Measurements from ENCODE around the gene KIF14.
"Not testable (repeated sequence)": the region's sequence is repeated elsewhere in the genome, so short reads cannot be mapped to it uniquely, and the experiment has no call there.

The KIF14 gene

DNA sequence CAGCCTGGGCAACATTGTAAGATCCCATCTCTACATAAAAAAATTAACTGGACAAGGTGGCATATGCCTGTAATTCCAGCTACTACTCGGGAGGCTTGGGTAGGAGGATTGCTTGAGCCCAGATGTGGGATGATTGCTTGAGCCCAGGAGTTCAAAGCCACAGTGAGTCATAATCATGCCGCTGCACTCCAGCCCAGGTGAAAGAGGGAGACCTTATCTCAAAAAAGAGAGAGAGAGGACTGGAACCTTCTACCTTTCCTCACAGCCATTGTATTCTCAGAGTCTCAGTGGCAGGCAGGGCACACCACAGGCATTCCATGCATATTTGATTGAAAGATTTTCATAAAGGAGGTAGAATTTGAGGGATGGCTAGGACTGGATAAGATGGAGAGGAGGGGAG is 78.4 kb downstream of the KIF14 start:
- DNase-seq = no peak

- DNase-seq = no peak
These were observed 80.3 kb downstream of the KIF14 start for GRCh38 chr1:200540281-200540680.

DNA sequence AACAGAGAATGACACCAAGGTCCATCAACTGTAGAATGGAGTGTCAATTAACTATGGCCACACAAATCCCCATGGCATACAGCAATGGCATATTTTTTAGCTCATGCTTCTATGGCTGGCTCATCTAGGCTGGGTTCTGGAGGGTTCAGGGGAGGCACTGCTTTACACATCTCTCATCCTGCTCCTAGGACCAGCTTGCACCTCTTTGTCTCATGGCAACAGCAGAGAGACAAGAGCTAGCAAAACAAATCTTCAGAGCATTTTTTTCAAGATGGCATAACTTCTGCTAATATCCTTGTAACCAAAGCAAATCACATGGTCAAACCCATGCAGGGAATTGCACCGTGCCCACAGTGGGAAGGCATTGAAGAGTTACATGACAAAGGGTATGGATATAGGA is 82.4 kb downstream of the KIF14 start:
- no peak for DNase-seq

DNA sequence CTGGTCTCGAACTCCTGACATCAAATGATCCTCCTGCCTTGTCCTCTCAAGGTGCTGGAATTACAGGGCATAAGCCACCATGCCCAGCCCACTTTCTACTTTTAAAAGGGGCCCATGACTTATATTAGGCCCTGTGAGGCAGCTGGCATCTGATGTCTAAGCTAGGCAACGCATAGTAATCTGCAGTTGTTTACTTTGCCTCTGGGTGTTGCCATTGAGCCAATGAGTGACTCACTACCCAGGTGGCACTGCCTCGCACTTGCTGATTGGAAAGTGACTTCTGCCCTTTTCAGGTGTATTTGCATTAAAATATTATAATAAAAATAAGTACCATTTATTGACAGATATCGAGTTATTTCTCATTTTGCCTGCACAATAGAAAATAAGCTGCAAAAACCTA is 84.9 kb downstream of the KIF14 start:
- no peak for DNase-seq

GRCh38 chr1:200530623-200531261 is 89.8 kb downstream of the KIF14 start:
- no peak for DNase-seq

DNA sequence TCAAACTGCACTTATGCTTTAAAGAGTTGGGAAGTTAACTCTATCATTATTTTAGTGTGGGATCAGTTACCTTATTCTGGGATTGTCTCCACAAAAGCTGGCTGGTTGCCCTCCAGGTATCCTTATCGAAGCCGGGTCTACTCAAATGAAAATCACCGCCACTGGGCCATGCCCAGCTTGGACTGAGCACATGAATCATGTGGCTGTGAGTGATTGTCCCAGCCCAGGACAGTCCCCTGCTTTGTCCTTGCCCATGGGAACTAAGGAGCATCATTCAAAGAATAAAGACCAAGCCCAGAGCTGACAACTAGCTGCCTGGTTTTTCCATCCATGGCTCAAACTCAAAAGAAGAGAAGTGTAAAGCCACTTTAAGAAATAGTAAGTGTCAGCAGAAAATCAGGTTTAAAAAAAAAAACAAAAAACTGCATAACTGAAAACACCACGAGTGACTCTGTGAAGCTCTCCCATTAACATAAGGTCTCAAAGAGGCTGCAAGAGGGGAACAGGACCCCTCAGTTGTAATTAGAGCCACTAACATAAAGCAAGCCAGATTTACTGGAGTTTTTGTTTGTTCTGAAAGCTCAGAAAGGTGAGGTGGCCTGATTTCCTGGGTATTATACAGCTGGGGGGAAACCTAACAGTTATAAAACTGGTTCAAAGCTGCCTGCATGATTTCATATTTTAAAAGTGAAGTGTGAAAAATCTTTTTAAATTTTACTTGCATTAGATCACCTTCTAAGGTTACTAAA is 91.5 kb downstream of the KIF14 start:
- no peak for DNase-seq

DNA sequence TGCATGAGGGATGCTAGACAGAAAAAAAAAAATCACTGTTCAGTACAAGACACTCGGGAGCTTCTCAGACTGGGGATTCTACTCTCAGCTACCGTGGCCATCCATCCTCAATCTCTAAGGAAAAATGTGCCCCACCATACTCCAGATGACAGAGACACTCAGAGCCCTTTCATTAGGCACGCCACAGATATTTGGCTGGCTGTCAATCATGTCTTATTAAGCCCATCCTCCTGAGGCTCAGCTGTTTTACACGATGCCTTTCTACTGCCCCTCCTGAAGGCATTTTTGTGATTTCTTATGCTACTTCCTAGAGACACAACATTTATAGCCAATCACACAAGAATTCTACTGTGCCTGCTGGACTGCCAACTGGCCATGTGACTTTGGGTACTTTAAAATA is 92.9 kb downstream of the KIF14 start:
- DNase-seq = no peak

- DNase-seq = no peak
These were observed 93.6 kb downstream of the KIF14 start for GRCh38 chr1:200526709-200527612.

DNA sequence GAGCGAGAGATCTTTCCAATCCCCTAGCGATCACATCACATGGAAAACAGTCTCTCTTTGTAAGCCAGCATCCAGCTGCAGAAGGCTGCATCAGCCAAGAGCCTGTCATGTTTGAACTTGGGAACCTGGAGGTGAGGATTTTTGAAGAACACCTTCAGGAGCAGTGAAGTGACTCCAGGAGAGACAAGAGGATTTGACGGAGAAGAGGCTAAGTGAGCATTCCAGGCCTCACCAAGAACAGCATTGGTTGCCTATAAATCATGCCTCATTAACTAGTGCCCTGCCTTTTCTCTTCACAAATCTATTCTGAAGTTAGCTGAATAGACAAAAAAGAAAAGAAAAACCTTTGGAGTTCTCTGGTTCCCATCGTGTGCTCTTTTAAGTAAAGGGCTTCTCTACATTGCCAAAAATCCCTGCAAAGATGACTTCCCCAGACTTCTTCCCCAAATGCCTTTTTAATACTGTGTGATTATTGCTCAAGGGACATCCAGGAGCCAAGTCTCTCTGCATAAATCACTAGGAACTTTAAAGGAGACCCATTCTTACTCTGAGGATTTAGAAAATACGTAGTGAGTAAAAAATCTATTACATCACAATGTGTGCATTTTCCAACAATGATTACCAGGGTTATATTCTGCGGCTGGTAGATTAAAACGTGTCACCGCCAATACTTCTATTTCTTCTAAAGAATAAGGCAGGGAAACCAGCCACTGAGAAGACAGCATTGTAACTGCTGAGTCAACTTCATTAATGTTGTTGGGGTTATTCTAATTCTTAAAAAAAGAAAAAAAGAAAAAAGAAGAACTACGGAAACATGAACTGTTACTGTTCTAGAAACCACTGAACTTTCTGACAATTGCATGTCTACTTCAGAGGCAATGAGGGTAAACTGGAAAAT is 95.2 kb downstream of the KIF14 start:
- DNase-seq = no peak

DNA sequence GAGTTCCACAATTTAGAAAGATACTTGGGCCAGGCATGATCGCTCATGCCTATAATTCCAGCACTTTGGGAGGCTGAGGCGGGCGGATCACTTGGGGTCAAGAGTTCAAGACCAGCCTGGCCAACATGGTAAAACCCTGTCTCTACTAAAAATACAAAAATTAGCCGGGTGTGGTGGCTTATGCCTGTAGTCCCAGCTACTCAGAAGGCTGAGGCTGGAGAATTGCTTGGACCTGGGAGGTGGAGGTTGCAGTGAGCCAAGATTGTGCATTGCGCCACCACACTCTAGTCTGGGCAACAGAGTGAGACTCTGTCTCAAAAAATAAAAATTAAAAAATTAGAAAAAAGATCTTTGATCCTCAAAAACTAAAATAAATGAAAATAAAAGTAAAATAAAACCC is 96.0 kb downstream of the KIF14 start:
- not testable (repeated sequence) for DNase-seq

DNA sequence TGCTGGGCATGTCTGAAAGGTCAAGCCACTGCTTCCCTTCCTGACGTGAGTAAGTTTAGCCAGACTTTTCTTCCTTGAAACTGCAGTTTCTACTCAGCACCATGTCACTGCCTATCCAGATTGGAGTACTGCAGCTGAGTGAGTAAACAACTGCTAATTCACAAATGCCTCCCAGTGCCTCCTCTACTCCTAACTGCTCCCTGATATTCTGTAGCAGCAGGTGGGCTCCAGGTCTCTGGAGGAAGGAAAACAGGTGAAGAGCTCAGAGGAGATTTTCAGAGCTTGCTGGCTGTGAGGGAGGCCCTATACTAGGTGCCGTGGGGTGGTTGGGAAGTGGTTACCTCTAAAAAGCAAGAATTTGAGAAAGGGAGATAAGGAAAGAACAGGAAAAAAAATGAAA is 96.5 kb downstream of the KIF14 start:
- DNase-seq = no peak

- DNase-seq = no peak
These were observed 99.8 kb downstream of the KIF14 start for GRCh38 chr1:200520735-200521134.

DNA sequence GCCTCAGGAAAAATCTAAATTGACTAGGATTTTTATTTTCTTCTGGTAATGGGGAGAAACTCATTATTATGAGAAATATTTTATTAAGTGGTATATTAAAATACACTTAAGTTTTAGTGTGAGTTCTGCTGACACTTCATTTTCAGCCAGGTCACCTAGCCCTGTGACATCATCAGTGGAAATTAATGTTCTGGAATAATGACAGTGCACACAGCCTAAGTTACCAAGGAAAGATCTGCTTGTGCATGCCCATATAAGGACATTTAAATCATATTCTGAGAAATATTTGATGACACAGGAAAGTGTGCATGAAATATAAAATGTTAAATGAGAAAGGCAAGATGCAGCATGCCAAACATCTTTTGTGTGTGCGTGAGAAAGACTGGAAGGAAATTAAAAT is 102.0 kb downstream of the KIF14 start:
- DNase-seq = no peak

DNA sequence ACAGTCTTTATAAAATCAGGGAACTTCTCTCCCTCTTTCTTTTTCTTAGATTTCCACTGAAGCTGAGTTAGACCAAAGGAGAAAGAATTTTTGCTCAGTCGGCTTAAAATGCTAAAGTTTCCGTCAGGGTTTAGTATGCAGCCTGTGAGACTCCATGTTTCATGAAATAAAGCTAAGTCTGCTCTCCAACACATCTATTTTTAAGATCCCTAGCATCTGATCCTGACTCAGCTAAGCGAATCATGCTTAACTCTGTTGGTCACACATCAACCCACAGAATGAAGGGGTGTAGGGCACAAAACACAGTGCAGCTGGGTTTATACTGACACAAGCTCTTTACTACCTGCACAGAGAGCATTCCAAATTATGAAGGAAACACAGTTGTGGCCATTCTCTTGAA is 108.4 kb downstream of the KIF14 start:
- no peak for DNase-seq

- peak; percentile 23 for DNase-seq
These were observed 110.3 kb downstream of the KIF14 start for GRCh38 chr1:200510228-200510623.

GRCh38 chr1:200506471-200506870 is 114.1 kb downstream of the KIF14 start:
- no peak for DNase-seq

DNA sequence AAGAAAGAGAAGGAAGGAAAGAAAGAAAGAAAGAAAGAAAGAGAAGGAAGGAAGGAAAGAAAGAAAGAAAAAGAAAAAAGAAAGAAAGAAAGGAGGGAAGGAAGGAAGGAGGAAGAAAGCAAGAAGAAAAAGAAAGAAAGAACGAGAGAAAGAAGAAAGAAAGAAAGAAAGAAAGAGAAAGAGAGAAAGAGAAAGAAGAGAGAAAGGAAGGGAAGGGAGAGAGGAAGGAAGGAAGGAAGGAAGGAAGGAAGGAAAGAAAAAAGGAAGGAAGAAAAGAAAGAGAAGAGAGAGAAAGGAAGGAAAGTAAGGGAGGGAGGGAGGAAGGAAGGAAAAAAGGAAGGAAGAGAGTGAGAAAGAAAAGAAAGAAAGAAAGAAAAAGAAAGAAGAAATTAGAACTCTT is 115.3 kb downstream of the KIF14 start:
- no peak for DNase-seq
